Epithelial cell of esophagus (primary cell): ENCODE results near the gene MRPL52.
A peak's percentile ranks its signal among the peaks of the same experiment; 100 is the strongest.

Experiments used
- DNase-seq: peaks from one replicate; pipeline ENCODE4 v3.0.0; 2010; ENCODE audit warnings: low read depth
- H3K4me3 ChIP-seq: 2 replicates; pipeline ENCODE4 v1.5.1; 2011; ENCODE audit warnings: mild to moderate bottlenecking, low read length, control low read depth
- CTCF ChIP-seq: IDR thresholded peaks from 2 replicates; pipeline ENCODE4 v1.5.1; 2011; ENCODE audit warnings: low read depth, mild to moderate bottlenecking, low read length, control low read depth, inconsistent platforms; ENCODE audit not compliant: insufficient read depth; ENCODE audit errors: missing control alignments

Gene MRPL52

GRCh38 chr14:22865424-22866405 lies 36.0 kb downstream of the MRPL52 start:
- no peak overlapping the region for H3K4me3 ChIP-seq
- TF ChIP-seq CTCF, result peak; percentile 13
- DNase-seq, result no peak

GRCh38 chr14:22866874-22867273 lies 37.2 kb downstream of the MRPL52 start:
- TF ChIP-seq CTCF, result no peak
- no peak for DNase-seq

GRCh38 chr14:22870811-22871223 lies 41.1 kb downstream of the MRPL52 start:
- DNase-seq, result no peak
- no peak for TF ChIP-seq CTCF
- peak overlapping the region; percentile 82 for H3K4me3 ChIP-seq

More at GRCh38 chr14:22866874-22867273, 37.2 kb downstream of the MRPL52 start:
- H3K4me3 ChIP-seq, result no peak overlapping the region

- peak within 1 kb of the TSS; percentile 82 for H3K4me3 ChIP-seq
- DNase-seq, result peak; percentile 94
- no peak for TF ChIP-seq CTCF
These were observed 41.7 kb downstream of the MRPL52 start, which contains the start of gene LRP10 for GRCh38 chr14:22871224-22872032. LRP10 (plus strand) TSS chr14:22871740; CDS start chr14:22872304, 564 bp downstream.

GRCh38 chr14:22872033-22872832 lies 42.5 kb downstream of the MRPL52 start:
- peak overlapping the region; percentile 82 for H3K4me3 ChIP-seq
- DNase-seq, result peak; percentile 86
- peak; percentile 95 for TF ChIP-seq CTCF

- H3K4me3 ChIP-seq, result peak overlapping the region; percentile 82
- no peak for DNase-seq
- no peak for TF ChIP-seq CTCF
These were observed 43.3 kb downstream of the MRPL52 start for GRCh38 chr14:22872833-22873520.
